C4-2B (cell line): ENCODE measurements around the gene TOMM40L.

ENCODE experiments used
- CTCF ChIP-seq: fragments of 450-650 bp; conservative IDR thresholded peaks from 2 replicates; pipeline ENCODE4 v1.5.1; 2017; ENCODE audit warnings: mild to moderate bottlenecking
- ZFX ChIP-seq: fragments of 450-650 bp; IDR thresholded peaks from 2 replicates; pipeline ENCODE4 v1.6.1; 2017

GRCh38 chr1:161251579-161251978, 25.7 kb downstream of the TOMM40L start:
- TF ChIP-seq CTCF (no peak), ZFX (no peak)
